Ascending aorta (tissue), 2 donors: Measurements from ENCODE around the gene GNAQ. TPM values are rescaled to one million over a fixed set of nuclear protein-coding genes. Genes with fewer than 3 reads are reported as not detected.
A peak's percentile ranks its signal among the peaks of the same experiment; 100 is the strongest.
"Not testable (repeated sequence)": the region's sequence is repeated elsewhere in the genome, so short reads cannot be mapped to it uniquely, and the experiment has no call there.

ENCODE experiments used
- DNase-seq, 2 donors: peaks; one replicate each; pipeline ENCODE4 v3.0.0-alpha.2; 2019; ENCODE audit warnings: low spot score in 2 of 2
- H3K27ac ChIP-seq, 2 donors: fragments of 200-600 bp; sonication (generic); one replicate each; pipeline ENCODE4 v1.5.1; 2016 to 2017; ENCODE audit warnings: mild to moderate bottlenecking in 1 of 2
- H3K27me3 ChIP-seq: fragments of 200-600 bp; sonication (generic); one replicate; pipeline ENCODE4 v1.5.1; 2017
- H3K36me3 ChIP-seq, 2 donors: fragments of 200-600 bp; sonication (generic); one replicate each; pipeline ENCODE4 v1.5.1; 2016
- H3K4me1 ChIP-seq, 2 donors: fragments of 200-600 bp; sonication (generic); one replicate each; pipeline ENCODE4 v1.5.1; 2016 to 2017; ENCODE audit warnings: mild to moderate bottlenecking in 1 of 2
- H3K4me3 ChIP-seq, 2 donors: fragments of 200-600 bp; sonication (generic); one replicate each; pipeline ENCODE4 v1.5.1; 2016 to 2017; ENCODE audit warnings: mild to moderate bottlenecking in 1 of 2
- H3K9me3 ChIP-seq, 2 donors: fragments of 200-600 bp; sonication (generic); one replicate each; pipeline ENCODE4 v1.5.1; 2016
- CTCF ChIP-seq, 3 experiments: fragments of 200-600 bp in 2 of 3; fragments of 450-650 bp in 1 of 3; sonication (generic) in 2 of 3; IDR thresholded peaks; one replicate each; pipeline ENCODE4 v1.5.1; 2016 to 2019; ENCODE audit warnings: antibody characterized with exemption in 3 of 3, mild to moderate bottlenecking in 1 of 3, moderate library complexity in 1 of 3
- intact Hi-C: fragments of 100-400 bp; cut with DNase I; formaldehyde crosslinking; loops from one replicate; pipeline ENCODE4 v1.15.1; 2023
- total RNA-seq: library from RNA; depleted of rRNA; stranded (reverse); fragments of >200 nt; gene quantifications from one replicate; pipeline ENCODE4 v1.1.0, GENCODE V29; 2016

GNAQ gene
- total RNA-seq, 1 donor from 2014 or later, result 29.2 TPM

DNA sequence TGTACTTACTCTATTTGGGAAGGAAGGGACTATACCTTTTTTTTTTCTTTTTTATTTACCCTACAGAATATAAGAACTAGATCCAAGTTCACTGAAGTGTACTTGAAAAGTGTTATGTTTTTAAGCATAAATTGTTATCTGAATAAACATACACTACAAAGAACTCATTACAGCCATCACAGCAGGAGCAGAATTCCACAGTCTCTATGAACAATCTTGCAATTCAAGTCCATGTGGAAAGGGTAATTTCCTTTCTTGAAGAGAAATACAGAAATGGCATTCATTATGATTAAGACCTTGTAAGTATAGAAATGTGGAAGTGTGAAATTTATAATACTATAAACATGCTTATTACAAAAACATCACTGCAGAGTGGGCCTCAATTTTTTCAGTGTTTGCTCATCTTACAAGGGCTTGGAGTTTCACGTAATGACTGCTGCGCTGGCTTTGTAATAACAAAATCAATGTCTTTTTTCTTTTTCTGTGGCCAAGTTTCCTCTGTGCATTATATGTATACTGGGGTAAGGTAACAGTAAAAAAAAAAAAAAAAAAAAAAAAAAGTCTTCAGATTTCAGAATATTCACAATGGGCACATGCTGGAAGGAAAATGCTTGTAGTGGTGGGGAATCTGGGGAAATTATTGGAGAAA is 306.4 kb downstream of the GNAQ start:
- TF ChIP-seq CTCF (IDR thresholded peaks at IDR 0.05), result no peak
- Histone ChIP-seq H3K9me3 (no peaks in the 10 kb centered on the region), H3K36me3 (peaks cover 20 to 37% of the 10 kb centered on the region in 2 donors), H3K27ac (no peak overlapping the region), H3K4me1 (peaks cover 0 to 2% of the 10 kb centered on the region in 2 donors), H3K27me3 (no peaks in the 10 kb centered on the region), H3K4me3 (no peak overlapping the region)
- intact Hi-C loops, result no loop called here
- no peak for DNase-seq

GRCh38 chr9:77721156-77721555 is 310.5 kb downstream of the GNAQ start:
- DNase-seq, H3K4me1 ChIP-seq, H3K27me3 ChIP-seq, H3K4me3 ChIP-seq, intact Hi-C loops, H3K9me3 ChIP-seq: not testable (repeated sequence)
- Histone ChIP-seq H3K27ac (peak overlapping the region; percentile 46 to 68), H3K36me3 (peaks cover 4 to 14% of the 10 kb centered on the region in 2 donors)

DNA sequence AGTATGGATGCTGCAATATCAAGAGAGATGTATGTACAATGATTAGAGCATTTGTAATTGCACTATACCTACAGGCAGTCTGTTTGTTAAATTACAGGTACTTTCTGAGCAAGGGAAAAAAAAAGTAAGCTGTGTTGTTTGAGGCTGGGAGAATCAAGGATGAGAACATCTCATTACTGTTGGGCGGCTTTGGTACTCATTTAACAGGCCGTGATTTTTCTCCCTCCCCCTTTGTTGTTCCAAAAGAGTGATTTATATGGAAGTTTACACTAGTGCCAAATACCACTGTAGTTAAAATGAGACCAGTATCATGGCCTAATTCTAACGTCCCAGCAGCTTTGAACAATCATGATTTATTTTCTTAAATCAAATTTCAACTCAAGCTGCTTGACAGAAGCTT is 312.3 kb downstream of the GNAQ start:
- H3K9me3 ChIP-seq, result no peaks in the 10 kb centered on the region
- no peak overlapping the region for H3K4me3 ChIP-seq
- no peak for DNase-seq
- peaks cover 0 to 2% of the 10 kb centered on the region in 2 donors for H3K36me3 ChIP-seq
- intact Hi-C loops, result no loop called here
- peak overlapping the region; percentile 46 to 68 for H3K27ac ChIP-seq
- no peaks in the 10 kb centered on the region for H3K27me3 ChIP-seq
- peaks cover 4 to 7% of the 10 kb centered on the region in 2 donors for H3K4me1 ChIP-seq
- no peak for TF ChIP-seq CTCF (IDR thresholded peaks at IDR 0.05)

DNA sequence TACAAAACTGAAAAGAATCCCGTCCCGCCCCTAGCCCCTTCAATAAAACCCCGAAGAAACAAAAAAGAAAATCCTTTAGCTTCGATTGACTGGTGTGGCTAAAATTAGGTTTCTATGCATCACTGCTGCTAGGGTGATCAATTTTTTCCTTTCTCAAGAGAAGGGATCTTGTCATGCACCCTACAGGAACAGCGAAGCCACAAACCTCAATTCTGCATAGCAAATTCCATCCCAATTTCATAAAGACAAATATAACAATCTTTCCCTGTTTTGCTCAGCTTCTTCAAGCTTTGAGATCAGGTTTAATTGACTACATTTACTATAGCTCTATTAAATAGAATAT is 313.3 kb downstream of the GNAQ start:
- intact Hi-C loops, H3K27me3 ChIP-seq, H3K36me3 ChIP-seq, H3K4me3 ChIP-seq, DNase-seq, H3K9me3 ChIP-seq: not testable (repeated sequence)
- peak overlapping the region; percentile 27 to 61 for H3K27ac ChIP-seq
- peaks cover 8 to 11% of the 10 kb centered on the region in 2 donors for H3K4me1 ChIP-seq

GRCh38 chr9:77717608-77718297 is 313.9 kb downstream of the GNAQ start:
- H3K27me3 ChIP-seq, intact Hi-C loops, H3K4me3 ChIP-seq, DNase-seq, H3K36me3 ChIP-seq, H3K9me3 ChIP-seq: not testable (repeated sequence)
- peaks cover 8 to 11% of the 10 kb centered on the region in 2 donors for H3K4me1 ChIP-seq
- peak overlapping the region; percentile 27 to 61 for H3K27ac ChIP-seq

DNA sequence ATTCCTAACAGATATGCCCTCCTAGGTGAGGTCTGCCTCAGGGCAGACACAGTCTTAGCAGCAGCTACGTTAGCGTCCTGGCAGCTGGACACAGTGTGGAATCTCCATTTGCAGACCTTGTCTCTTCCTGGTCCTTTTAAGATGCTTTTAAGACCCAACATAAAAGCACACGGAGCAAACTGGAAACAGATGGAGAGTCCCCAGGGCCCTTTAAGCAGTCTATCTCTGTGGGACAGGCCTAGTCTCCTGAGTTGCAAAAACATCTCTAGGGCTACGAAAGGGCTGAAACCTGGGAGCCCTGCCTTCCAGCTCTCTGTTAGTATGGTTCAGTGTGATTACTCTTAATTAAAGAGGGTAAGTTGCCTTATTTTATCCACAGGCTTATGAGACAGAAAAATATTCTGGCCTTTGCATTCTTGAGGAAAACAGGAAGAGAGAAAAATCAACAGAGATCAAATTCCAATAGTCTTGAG is 317.5 kb downstream of the GNAQ start:
- H3K4me3 ChIP-seq, result no peak overlapping the region
- H3K9me3 ChIP-seq, result no peaks in the 10 kb centered on the region
- peaks cover 8 to 15% of the 10 kb centered on the region in 2 donors for H3K4me1 ChIP-seq
- H3K27ac ChIP-seq, result peak overlapping the region; percentile 36 to 63
- H3K36me3 ChIP-seq, result no peaks in the 10 kb centered on the region
- intact Hi-C loops, result no loop called here
- H3K27me3 ChIP-seq, result no peaks in the 10 kb centered on the region
- no peak for TF ChIP-seq CTCF (IDR thresholded peaks at IDR 0.05)
- no peak for DNase-seq

DNA sequence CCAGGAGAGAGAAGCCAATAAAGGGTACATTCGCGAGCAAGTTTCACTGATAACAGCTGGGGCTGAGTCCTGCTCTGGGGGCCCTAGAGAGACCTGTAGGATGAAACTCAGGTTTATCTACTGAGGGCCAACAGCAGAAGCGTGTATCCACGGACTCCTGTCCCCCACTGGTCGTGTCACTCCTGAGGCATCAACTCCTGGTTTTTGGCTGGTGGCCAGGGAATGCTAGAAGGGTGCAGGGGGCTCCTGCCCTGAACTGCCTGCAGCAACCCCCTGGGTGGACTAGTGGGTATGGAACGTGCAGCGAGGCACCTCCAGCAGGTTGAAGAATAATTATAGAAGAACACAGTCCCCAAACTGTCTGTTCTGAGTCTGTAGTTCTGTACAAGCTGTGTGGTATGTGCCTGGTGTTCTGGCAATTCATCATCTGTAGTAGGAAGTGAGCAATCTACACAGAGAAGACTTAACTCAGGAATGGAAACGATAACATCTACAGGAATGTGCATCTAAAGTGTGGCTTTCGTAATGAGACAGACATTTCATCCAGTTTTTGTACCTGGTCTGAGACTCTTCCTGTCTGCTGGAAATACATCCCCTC is 319.0 kb downstream of the GNAQ start:
- DNase-seq, result no peak
- Histone ChIP-seq H3K4me3 (no peak overlapping the region), H3K36me3 (no peaks in the 10 kb centered on the region), H3K27me3 (no peaks in the 10 kb centered on the region), H3K27ac (no peak overlapping the region), H3K9me3 (no peaks in the 10 kb centered on the region), H3K4me1 (peaks cover 4 to 14% of the 10 kb centered on the region in 2 donors)
- TF ChIP-seq CTCF (IDR thresholded peaks at IDR 0.05), result no peak
- intact Hi-C loops, result no loop called here
